Measurements from ENCODE around the gene GTF3C6. TPM values are rescaled to one million over a fixed set of nuclear protein-coding genes. Genes with fewer than 3 reads are reported as not detected.
"Not testable (repeated sequence)": the region's sequence is repeated elsewhere in the genome, so short reads cannot be mapped to it uniquely, and the experiment has no call there.

GTF3C6 gene
- total RNA-seq, 2 donors from 2014 or later: 94.5 to 103 TPM

DNA sequence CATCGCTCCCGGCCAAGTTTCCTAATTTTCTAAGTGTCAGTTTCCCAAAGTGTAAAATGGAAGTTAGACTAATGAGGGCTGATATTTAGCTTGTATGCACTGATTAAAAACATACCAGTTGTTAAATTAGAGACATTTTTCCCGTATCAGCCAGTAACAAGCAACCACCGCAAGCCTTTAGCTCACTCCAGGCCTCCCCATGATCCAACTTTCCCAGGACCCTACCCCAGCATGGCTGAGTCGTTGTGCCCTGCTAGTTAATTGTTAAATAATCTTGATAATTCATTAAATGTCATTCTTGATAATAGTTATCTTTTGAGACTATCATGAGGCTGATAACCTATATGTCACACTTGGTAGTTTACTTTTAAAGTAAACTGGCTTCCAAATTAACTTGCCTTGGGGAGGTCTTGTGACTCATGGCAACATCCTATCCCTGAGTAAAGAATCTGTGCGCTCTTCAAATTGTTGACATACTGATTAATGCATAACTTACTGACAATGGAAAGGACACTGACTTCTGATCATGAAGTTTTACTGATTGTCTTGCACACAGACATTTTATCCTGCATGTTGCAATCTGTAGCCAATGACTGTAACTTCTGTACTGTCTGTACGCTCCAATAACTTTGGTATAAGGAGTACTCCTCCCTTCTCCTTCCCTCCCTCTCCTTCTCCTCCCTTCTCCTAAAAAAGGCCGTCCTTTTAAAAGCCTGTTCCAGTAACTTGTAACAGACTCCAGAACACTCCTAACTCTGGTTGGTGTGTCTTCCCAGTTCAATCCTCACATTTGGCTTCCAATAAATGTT, 6.3 kb upstream of the GTF3C6 start:
- Histone ChIP-seq H3K27ac (ENCODE audit: low read depth, low read length) (no peak overlapping the region), H3K4me3 (ENCODE audit: low read length) (peak overlapping the region; percentile 9), H3K4me1 (ENCODE audit: control insufficient read depth, insufficient read depth, low read length) (no peaks in the 10 kb centered on the region), H3K27me3 (ENCODE audit: control insufficient read depth, insufficient read depth, low read length, poor library complexity, severe bottlenecking) (no peaks in the 10 kb centered on the region), H3K9me3 (ENCODE audit: control insufficient read depth, low read length) (no peaks in the 10 kb centered on the region), H3K36me3 (ENCODE audit: control insufficient read depth, insufficient read depth, low read length) (no peaks in the 10 kb centered on the region), H3K9ac (ENCODE audit: extremely low read depth, low read length, poor library complexity, severe bottlenecking) (no peak overlapping the region)
- H3K4me3 Mint-ChIP-seq: no peak overlapping the region
- TF ChIP-seq CTCF (conservative IDR thresholded peaks at IDR 0.05): no peak
- peaks cover 17% of the 10 kb centered on the region for H3K4me1 Mint-ChIP-seq
- 81 to 82% methylated on average over 7 to 8 of the region's 8 CpGs for WGBS, 2 experiments (ENCODE audit: insufficient coverage in 1 of 2, insufficient read length in 1 of 2)
- H3K27me3 Mint-ChIP-seq (ENCODE audit: insufficient read depth): peaks cover 2% of the 10 kb centered on the region
- H3K9me3 Mint-ChIP-seq: no peaks in the 10 kb centered on the region
- peak overlapping the region; percentile 26 for H3K27ac Mint-ChIP-seq
- no peaks in the 10 kb centered on the region for H3K36me3 Mint-ChIP-seq (ENCODE audit: low read depth)
- peak; percentile 46 for DNase-seq

DNA sequence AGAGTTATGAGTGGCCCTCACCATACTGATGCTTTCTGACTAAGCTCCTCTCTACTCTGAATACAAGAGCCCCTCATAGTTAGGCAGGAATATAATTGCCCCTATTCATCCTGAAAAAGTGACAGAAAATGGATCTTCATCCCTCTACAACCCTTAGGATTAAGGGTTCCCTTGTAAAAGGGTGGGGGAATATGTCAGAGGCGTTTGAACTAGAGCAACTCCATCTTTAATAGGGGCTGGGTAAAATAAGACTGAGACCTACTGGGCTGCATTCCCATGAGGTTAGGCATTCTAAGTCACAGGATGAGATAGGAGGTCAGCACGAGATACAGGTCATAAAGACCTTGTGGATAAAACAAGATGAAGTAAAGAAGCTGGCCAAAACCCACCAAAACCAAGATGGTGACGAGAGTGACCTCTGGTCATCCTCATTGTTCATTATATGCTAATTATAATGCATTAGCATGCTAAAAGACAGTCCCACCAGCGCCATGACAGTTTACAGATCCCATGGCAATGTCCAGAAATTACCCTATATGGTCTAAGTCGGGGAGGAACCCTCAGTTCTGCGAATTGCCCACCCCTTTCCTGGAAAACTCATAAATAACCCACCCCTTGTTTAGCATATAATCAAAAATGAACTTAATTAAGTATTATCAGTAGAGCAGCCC, 4.7 kb upstream of the GTF3C6 start:
- no peaks in the 10 kb centered on the region for H3K9me3 Mint-ChIP-seq
- no peak for DNase-seq
- H3K4me3 ChIP-seq (ENCODE audit: low read length): no peak overlapping the region
- H3K36me3 ChIP-seq (ENCODE audit: control insufficient read depth, insufficient read depth, low read length): no peaks in the 10 kb centered on the region
- no peak overlapping the region for H3K27ac ChIP-seq (ENCODE audit: low read depth, low read length)
- 96 to 100% methylated on average over 2 to 6 of the region's 6 CpGs for WGBS, 2 experiments (ENCODE audit: insufficient coverage in 1 of 2, insufficient read length in 1 of 2)
- peaks cover 21% of the 10 kb centered on the region for H3K4me1 Mint-ChIP-seq
- H3K27me3 ChIP-seq (ENCODE audit: control insufficient read depth, insufficient read depth, low read length, poor library complexity, severe bottlenecking): no peaks in the 10 kb centered on the region
- no peaks in the 10 kb centered on the region for H3K9me3 ChIP-seq (ENCODE audit: control insufficient read depth, low read length)
- no peak overlapping the region for H3K4me3 Mint-ChIP-seq
- TF ChIP-seq CTCF (conservative IDR thresholded peaks at IDR 0.05): no peak
- H3K9ac ChIP-seq (ENCODE audit: extremely low read depth, low read length, poor library complexity, severe bottlenecking): no peak overlapping the region
- H3K27ac Mint-ChIP-seq: no peak overlapping the region
- H3K27me3 Mint-ChIP-seq (ENCODE audit: insufficient read depth): peaks cover 2% of the 10 kb centered on the region
- H3K4me1 ChIP-seq (ENCODE audit: control insufficient read depth, insufficient read depth, low read length): no peaks in the 10 kb centered on the region
- H3K36me3 Mint-ChIP-seq (ENCODE audit: low read depth): no peaks in the 10 kb centered on the region

DNA sequence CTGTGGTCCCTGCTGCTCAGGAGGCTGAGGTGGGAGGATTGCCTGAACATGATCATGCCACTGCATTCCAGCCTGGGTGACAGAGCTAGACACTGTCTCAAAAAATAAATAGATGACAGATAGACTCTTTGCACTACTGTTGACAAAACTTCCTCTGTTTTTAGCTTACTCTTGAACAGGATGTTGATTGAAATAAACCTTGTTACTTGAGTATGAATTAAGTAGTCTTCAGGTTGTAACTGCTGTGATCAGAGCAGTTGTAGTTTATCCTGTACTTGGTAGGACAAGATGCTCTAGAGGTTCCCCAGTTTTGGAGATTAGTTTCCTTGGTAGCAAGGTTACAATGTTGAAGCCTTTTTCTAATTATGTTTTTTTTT, 1.5 kb downstream of the GTF3C6 start:
- no peaks in the 10 kb centered on the region for H3K27me3 Mint-ChIP-seq (ENCODE audit: insufficient read depth)
- Histone ChIP-seq H3K9me3 (ENCODE audit: control insufficient read depth, low read length) (peaks cover under 1% of the 10 kb centered on the region), H3K4me3 (ENCODE audit: low read length) (peak overlapping the region; percentile 58), H3K9ac (ENCODE audit: extremely low read depth, low read length, poor library complexity, severe bottlenecking) (no peak overlapping the region), H3K27ac (ENCODE audit: low read depth, low read length) (no peak overlapping the region), H3K4me1 (ENCODE audit: control insufficient read depth, insufficient read depth, low read length) (no peaks in the 10 kb centered on the region), H3K36me3 (ENCODE audit: control insufficient read depth, insufficient read depth, low read length) (peaks cover 42% of the 10 kb centered on the region), H3K27me3 (ENCODE audit: control insufficient read depth, insufficient read depth, low read length, poor library complexity, severe bottlenecking) (no peaks in the 10 kb centered on the region)
- H3K27ac Mint-ChIP-seq: no peak overlapping the region
- TF ChIP-seq CTCF (conservative IDR thresholded peaks at IDR 0.05): no peak
- peaks cover 45% of the 10 kb centered on the region for H3K36me3 Mint-ChIP-seq (ENCODE audit: low read depth)
- peak overlapping the region; percentile 91 for H3K4me3 Mint-ChIP-seq
- no peak for DNase-seq
- H3K9me3 Mint-ChIP-seq: no peaks in the 10 kb centered on the region
- peaks cover 5% of the 10 kb centered on the region for H3K4me1 Mint-ChIP-seq

- not testable (repeated sequence) for H3K9me3 Mint-ChIP-seq; H3K4me1 ChIP-seq (ENCODE audit: control insufficient read depth, insufficient read depth, low read length); H3K4me3 Mint-ChIP-seq; H3K4me1 Mint-ChIP-seq; H3K9ac ChIP-seq (ENCODE audit: extremely low read depth, low read length, poor library complexity, severe bottlenecking); H3K9me3 ChIP-seq (ENCODE audit: control insufficient read depth, low read length); H3K27ac Mint-ChIP-seq; H3K4me3 ChIP-seq (ENCODE audit: low read length); H3K27me3 ChIP-seq (ENCODE audit: control insufficient read depth, insufficient read depth, low read length, poor library complexity, severe bottlenecking); H3K27ac ChIP-seq (ENCODE audit: low read depth, low read length); H3K27me3 Mint-ChIP-seq (ENCODE audit: insufficient read depth)
- peak; percentile 17 for DNase-seq
- peaks cover 69% of the 10 kb centered on the region for H3K36me3 Mint-ChIP-seq (ENCODE audit: low read depth)
- H3K36me3 ChIP-seq (ENCODE audit: control insufficient read depth, insufficient read depth, low read length): peaks cover 63% of the 10 kb centered on the region
- WGBS, 2 experiments (ENCODE audit: insufficient coverage in 1 of 2, insufficient read length in 1 of 2): 91% methylated on average over 18 to 20 of the region's 20 CpGs
Measured at GRCh38 chr6:110962636-110963035, 4.1 kb downstream of the GTF3C6 start.
